HL-60 (cell line): ENCODE results near the gene ZNF283.
"Not testable (repeated sequence)": the region's sequence is repeated elsewhere in the genome, so short reads cannot be mapped to it uniquely, and the experiment has no call there.

ENCODE experiments used
- DNase-seq, 2 experiments: peaks; one replicate each; pipeline ENCODE4 v3.0.0-alpha.2; 2010 to 2020; ENCODE audit warnings: low read depth in 1 of 2, low spot score in 1 of 2
- H3K27ac ChIP-seq: fragments of 250-450 bp; sonication (Bioruptor Pico); replicated peaks from 2 replicates; pipeline ENCODE4 v1.5.1; 2020; ENCODE audit warnings: mild to moderate bottlenecking, moderate library complexity
- H3K27me3 ChIP-seq: fragments of 250-450 bp; sonication (Bioruptor Pico); 2 replicates; pipeline ENCODE4 v1.5.1; 2021; ENCODE audit warnings: mild to moderate bottlenecking, moderate library complexity; ENCODE audit not compliant: insufficient read depth, poor library complexity, severe bottlenecking
- H3K4me3 ChIP-seq: replicated peaks from 2 replicates; pipeline ENCODE4 v1.5.1; 2011; ENCODE audit warnings: mild to moderate bottlenecking, control low read depth, low read length; ENCODE audit not compliant: insufficient read depth
- GABPA ChIP-seq: IDR thresholded peaks from 2 replicates; pipeline ENCODE4 v1.6.1; 2012; ENCODE audit warnings: low read depth
- POLR2AphosphoS5 ChIP-seq: IDR thresholded peaks from 2 replicates; pipeline ENCODE4 v1.6.1; 2012; ENCODE audit warnings: low read depth
- SPI1 ChIP-seq: IDR thresholded peaks from 2 replicates; pipeline ENCODE4 v1.6.1; 2012; ENCODE audit warnings: low read depth, mild to moderate bottlenecking, borderline replicate concordance
- TF ChIP-seq, protein P1 (sequence below): IDR thresholded peaks from one replicate; pipeline ENCODE4 v1.5.1; 2011; ENCODE audit warnings: low read length, control low read depth, inconsistent platforms; ENCODE audit not compliant: insufficient read depth
- TF ChIP-seq, protein P2 (sequence below): IDR thresholded peaks from 2 replicates; pipeline ENCODE4 v1.6.1; 2012; ENCODE audit warnings: low read depth; ENCODE audit not compliant: insufficient replicate concordance

ZNF283 gene

DNA sequence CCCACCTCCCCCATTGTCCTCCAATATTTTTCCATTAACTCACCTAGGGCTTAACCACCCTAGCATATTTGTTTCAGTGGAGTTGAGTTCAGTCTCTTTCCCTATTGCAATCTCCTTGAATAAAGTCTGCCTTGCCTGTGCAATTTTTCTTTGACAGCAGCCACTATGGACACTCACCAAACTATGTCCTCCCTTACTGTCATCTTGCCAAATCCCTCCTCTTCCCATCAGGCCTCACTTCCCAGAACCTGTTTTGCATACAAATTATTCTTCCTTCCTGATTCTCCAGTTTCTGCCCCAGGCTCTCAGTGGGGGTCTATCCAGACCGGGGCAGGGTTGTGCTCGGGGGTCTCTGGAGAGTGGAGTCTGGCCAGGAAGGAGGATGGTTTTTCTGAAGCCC is 22.7 kb upstream of the ZNF283 start:
- no peaks in the 10 kb centered on the region for H3K27me3 ChIP-seq
- no peak overlapping the region for H3K27ac ChIP-seq
- H3K4me3 ChIP-seq = no peak overlapping the region
- DNase-seq = no peak
- TF ChIP-seq, protein P1, sequence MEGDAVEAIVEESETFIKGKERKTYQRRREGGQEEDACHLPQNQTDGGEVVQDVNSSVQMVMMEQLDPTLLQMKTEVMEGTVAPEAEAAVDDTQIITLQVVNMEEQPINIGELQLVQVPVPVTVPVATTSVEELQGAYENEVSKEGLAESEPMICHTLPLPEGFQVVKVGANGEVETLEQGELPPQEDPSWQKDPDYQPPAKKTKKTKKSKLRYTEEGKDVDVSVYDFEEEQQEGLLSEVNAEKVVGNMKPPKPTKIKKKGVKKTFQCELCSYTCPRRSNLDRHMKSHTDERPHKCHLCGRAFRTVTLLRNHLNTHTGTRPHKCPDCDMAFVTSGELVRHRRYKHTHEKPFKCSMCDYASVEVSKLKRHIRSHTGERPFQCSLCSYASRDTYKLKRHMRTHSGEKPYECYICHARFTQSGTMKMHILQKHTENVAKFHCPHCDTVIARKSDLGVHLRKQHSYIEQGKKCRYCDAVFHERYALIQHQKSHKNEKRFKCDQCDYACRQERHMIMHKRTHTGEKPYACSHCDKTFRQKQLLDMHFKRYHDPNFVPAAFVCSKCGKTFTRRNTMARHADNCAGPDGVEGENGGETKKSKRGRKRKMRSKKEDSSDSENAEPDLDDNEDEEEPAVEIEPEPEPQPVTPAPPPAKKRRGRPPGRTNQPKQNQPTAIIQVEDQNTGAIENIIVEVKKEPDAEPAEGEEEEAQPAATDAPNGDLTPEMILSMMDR = no peak
- TF ChIP-seq POLR2AphosphoS5 (no peak), GABPA (no peak), SPI1 (no peak)
- TF ChIP-seq, protein P2, sequence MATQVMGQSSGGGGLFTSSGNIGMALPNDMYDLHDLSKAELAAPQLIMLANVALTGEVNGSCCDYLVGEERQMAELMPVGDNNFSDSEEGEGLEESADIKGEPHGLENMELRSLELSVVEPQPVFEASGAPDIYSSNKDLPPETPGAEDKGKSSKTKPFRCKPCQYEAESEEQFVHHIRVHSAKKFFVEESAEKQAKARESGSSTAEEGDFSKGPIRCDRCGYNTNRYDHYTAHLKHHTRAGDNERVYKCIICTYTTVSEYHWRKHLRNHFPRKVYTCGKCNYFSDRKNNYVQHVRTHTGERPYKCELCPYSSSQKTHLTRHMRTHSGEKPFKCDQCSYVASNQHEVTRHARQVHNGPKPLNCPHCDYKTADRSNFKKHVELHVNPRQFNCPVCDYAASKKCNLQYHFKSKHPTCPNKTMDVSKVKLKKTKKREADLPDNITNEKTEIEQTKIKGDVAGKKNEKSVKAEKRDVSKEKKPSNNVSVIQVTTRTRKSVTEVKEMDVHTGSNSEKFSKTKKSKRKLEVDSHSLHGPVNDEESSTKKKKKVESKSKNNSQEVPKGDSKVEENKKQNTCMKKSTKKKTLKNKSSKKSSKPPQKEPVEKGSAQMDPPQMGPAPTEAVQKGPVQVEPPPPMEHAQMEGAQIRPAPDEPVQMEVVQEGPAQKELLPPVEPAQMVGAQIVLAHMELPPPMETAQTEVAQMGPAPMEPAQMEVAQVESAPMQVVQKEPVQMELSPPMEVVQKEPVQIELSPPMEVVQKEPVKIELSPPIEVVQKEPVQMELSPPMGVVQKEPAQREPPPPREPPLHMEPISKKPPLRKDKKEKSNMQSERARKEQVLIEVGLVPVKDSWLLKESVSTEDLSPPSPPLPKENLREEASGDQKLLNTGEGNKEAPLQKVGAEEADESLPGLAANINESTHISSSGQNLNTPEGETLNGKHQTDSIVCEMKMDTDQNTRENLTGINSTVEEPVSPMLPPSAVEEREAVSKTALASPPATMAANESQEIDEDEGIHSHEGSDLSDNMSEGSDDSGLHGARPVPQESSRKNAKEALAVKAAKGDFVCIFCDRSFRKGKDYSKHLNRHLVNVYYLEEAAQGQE = no peak

DNA sequence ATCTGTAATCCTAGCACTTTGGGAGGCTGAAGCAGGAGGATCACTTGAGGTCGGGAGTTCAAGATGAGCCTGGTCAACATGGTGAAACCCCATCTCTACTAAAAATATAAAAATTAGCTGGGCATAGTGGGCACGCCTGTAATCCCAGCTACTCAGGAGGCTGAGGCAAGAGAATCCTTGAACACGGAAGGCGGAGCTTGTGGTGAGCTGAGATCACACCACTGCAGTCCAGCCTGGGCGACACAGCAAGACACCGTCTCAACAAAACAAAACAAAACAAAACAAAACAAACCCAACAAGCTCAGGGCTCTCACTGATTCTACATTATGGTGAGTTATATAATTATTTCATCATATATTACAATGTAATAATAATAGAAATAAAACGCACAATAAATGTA is 20.7 kb upstream of the ZNF283 start:
- not testable (repeated sequence) for DNase-seq, H3K27me3 ChIP-seq, H3K4me3 ChIP-seq

DNA sequence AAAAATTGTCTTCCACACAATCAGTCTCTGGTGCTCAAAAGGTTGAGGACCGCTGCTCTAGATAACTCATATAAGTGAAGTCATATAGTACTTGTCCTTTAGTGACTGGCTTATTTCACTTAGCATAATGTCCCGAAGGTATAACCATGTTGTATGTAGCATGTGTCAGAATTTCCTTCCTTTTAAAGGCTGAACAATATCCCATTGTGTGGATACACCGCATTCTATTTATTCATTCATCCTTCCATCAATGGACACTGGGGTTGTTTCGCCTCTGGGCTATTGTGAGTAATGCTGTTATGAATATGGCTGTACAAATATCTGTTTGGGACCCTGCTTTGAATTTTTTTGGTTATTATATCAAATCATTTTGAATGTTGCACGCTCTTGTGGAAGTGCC is 20.3 kb upstream of the ZNF283 start:
- no peak overlapping the region for H3K27ac ChIP-seq
- no peak overlapping the region for H3K4me3 ChIP-seq
- DNase-seq = no peak
- H3K27me3 ChIP-seq = no peaks in the 10 kb centered on the region
- TF ChIP-seq POLR2AphosphoS5 (no peak), SPI1 (no peak), GABPA (no peak)
- TF ChIP-seq, protein P1 = no peak
- TF ChIP-seq, protein P2 = no peak

More for the DNA sequence above, 20.7 kb upstream of the ZNF283 start:
- H3K27ac ChIP-seq = not testable (repeated sequence)

DNA sequence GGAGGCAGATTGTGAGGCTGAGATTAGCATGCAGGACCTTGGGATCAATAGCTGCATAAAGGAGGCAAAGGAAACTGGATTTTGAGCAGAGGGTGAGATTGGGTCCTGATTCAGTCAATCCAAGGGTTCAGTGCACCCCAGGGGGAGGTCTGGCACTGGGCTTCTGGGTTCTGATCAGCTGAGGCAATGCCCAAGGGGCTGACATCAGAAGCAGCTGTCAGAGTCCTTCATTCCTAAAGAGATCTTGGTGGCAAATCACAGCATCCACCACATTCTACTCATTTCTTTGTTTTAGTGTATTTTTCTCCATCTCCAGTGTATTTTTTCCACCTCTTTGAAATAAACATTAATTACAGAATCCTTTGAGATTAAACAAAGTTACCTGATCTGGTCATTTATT is 19.5 kb upstream of the ZNF283 start:
- DNase-seq = no peak
- Histone ChIP-seq H3K27ac (no peak overlapping the region), H3K4me3 (no peak overlapping the region), H3K27me3 (no peaks in the 10 kb centered on the region)
- TF ChIP-seq POLR2AphosphoS5 (no peak), GABPA (no peak)
- TF ChIP-seq, protein P2 = no peak
